ENCODE results near the gene PHACTR1. TPM values are rescaled to one million over a fixed set of nuclear protein-coding genes. Genes with fewer than 3 reads are reported as not detected.

PHACTR1 gene
- total RNA-seq, 2 donors from 2014 or later, result 0.05 to 0.29 TPM

DNA sequence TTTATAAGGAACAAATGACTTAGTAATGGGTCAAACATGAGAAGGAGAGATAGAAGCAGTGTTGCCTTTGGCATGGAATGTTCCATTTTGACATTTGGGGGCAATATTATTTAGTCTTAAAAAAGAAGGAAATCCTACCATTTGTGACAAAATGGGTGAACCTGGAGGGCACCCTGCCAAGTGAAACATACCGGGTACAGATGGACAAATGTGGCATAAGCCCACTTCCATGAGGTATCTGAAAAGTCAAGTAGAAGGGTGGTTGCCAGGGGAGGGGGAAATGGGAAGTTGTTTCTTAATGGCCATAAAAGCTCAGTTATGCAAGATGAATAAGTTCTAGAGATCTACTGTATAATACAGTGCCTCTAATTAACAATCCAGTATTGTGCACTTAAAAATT lies 342.5 kb downstream of the PHACTR1 start:
- Mint-ChIP-seq H3K36me3 (no peaks in the 10 kb centered on the region), H3K9me3 (no peaks in the 10 kb centered on the region)
- ATAC-seq, result no peak

DNA sequence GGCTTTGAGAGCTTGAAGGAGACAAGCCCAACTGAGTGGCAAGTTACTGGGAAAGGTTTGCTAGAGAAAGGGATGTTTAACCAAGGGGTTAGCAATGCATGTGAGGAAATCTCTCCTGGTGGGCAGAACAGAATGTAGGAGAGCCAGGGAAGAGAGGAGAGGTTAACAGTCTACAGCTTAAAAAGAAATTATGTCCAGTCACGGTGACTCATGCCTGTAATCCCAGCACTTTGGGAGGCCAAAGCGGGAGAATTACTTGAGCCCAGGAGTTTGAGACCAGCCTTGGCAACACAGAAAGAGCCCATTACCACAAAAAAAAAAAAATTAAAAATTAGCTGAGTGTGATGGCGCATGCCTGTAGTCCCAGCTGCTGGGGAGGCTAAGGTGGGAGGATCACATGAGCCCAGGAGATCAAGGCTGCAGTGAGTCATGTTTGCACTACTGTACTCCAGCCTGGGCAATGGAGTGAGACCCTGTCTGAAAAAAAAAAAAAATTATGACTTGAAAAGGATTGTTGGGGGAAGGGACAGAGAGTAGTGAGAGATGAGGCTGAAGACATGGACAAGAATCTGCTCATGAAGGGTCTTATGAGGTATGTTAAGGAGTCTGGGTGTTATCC lies 346.8 kb downstream of the PHACTR1 start:
- DNase-seq (ENCODE audit: low spot score in 2 of 2) (no peak), ATAC-seq (no peak)
- H3K36me3 Mint-ChIP-seq, result no peaks in the 10 kb centered on the region
- H3K27ac Mint-ChIP-seq, result no peak overlapping the region
- no peaks in the 10 kb centered on the region for H3K9me3 Mint-ChIP-seq

More for the DNA sequence above, 342.5 kb downstream of the PHACTR1 start:
- H3K27ac Mint-ChIP-seq, result no peak overlapping the region
- no peak for DNase-seq (ENCODE audit: low spot score in 2 of 2)

DNA sequence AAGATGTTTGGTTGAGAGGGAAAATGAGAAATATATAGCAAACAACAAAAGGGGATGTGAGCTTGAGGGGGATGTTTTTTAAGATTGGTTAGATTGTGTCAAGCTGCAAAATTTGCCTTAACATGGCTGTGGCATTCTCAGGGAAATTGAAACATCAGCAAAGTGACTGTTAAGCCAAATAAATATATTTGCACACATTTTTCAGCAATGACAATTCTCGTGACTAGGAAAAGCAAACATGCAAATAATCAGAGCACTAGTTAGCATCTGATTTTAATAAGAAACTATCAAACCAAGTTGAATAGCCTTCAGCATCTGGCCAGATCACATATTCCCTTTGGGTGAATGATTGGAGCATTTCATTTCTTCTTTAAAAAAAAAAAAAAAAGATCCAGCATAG lies 349.0 kb downstream of the PHACTR1 start:
- H3K9me3 Mint-ChIP-seq, result no peaks in the 10 kb centered on the region
- no peaks in the 10 kb centered on the region for H3K36me3 Mint-ChIP-seq
- DNase-seq (ENCODE audit: low spot score in 2 of 2), result no peak
- H3K27ac Mint-ChIP-seq, result no peak overlapping the region
- ATAC-seq, result no peak

DNA sequence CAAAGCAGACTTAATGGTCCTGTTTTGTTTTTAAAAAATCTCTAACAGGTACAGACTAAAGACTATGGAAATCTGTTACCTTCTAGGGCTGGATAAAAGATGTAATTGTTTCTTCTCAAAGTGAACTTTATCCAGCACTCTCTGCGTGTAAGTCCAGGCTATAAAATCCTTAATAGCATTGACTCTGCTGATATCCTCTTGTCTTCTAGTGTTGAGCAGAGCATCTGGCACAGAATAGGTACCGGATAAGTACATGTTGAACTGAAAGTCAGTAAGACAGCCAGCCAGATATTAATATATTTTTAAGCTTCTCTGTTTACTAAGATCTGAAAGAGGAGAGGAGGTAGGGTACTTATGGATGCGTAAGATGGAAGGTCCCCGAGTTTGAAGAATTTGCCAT lies 349.5 kb downstream of the PHACTR1 start:
- Mint-ChIP-seq H3K36me3 (no peaks in the 10 kb centered on the region), H3K9me3 (no peaks in the 10 kb centered on the region), H3K27ac (no peak overlapping the region)
- DNase-seq (ENCODE audit: low spot score in 2 of 2) (no peak), ATAC-seq (no peak)

DNA sequence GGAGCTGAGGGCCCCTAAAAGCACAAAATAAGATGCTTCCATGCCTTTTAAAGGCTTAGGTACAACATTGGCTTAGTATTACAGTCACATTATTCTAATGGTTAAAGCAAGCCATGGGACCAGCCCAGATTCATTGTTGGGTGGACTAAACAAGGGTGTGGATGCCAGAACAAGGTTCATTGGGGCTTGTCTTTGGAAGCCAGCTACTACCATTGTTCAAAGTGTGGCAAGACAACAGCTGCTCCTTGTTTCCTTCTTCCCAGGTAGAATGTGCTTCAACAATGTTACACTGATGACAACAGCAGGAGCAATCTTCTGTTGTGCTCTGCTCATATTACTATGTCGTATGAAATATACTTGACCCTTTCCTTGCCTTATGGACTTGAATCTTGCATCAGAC lies 350.3 kb downstream of the PHACTR1 start:
- DNase-seq (ENCODE audit: low spot score in 2 of 2) (no peak), ATAC-seq (no peak)
- Mint-ChIP-seq H3K9me3 (no peaks in the 10 kb centered on the region), H3K27ac (no peak overlapping the region), H3K36me3 (no peaks in the 10 kb centered on the region)

DNA sequence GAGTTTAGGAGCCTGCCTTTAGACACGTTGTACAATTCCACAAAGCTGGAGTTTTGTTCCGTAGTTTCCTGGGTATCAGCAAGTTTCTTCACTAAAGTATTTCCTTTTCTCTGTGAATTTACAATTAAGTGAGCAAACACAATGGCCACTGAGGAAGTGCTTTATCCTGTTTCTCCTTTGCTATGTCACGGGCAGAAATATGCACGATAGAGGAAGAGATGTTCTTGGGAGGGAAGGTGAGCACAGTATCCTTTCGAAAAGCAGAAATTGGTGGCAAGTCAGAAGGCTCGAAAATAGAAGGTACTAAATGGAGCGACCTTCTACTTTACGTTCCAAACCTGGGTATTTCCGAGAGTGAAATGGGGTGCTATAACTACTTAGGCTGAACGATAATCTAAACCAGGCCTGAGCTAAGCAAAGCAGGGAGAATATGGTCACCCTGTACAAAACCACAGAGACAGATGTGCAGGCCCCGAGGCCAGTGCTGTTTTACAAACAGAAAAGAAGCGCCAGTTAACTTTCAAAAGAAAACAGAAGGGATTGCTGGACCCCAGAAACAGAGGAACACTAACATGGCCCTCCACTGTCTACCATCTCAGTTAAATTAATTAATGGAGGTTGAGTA lies 352.1 kb downstream of the PHACTR1 start:
- no peaks in the 10 kb centered on the region for H3K36me3 Mint-ChIP-seq
- ATAC-seq (no peak), DNase-seq (ENCODE audit: low spot score in 2 of 2) (no peak)
- no peak overlapping the region for H3K27ac Mint-ChIP-seq
- no peaks in the 10 kb centered on the region for H3K9me3 Mint-ChIP-seq

DNA sequence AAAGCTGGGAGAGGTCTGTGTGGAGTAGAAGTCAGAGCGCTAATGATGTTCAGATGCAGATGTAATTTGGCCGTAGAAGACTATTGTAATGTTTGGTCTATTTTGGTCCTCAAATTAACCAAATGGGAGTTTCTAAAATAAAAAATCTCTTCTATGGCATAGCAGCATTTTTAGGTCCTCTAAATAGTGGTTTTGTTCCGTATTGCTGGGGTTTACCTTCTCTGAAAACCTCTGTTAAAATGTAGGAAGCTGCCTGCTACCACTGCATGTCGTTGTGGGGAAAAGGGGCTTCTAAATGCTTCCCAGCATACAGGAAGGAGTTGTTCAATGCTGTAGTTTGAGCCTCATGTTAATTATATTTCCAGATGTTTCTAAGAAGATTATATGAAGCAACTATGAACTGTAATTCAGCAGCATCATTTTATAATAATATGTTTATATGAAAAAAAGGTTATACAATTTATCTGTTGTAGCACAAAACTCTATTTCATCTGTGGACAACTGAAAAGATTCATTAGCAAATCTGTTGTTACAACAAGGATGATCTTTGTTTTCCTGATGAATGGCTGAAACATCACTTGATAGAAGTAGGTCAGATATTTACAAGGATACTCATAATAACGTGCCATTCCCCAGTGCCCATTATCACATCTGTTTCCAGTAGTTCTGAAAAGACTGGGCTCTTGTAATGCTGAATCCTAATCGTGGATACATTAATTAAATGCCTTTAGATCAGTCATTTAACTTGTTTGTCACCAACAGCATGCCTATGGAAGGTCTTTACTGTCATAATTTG lies 355.2 kb downstream of the PHACTR1 start:
- ATAC-seq (no peak), DNase-seq (ENCODE audit: low spot score in 2 of 2) (no peak)
- H3K9me3 Mint-ChIP-seq, result no peaks in the 10 kb centered on the region
- H3K27ac Mint-ChIP-seq, result no peak overlapping the region
- no peaks in the 10 kb centered on the region for H3K36me3 Mint-ChIP-seq

DNA sequence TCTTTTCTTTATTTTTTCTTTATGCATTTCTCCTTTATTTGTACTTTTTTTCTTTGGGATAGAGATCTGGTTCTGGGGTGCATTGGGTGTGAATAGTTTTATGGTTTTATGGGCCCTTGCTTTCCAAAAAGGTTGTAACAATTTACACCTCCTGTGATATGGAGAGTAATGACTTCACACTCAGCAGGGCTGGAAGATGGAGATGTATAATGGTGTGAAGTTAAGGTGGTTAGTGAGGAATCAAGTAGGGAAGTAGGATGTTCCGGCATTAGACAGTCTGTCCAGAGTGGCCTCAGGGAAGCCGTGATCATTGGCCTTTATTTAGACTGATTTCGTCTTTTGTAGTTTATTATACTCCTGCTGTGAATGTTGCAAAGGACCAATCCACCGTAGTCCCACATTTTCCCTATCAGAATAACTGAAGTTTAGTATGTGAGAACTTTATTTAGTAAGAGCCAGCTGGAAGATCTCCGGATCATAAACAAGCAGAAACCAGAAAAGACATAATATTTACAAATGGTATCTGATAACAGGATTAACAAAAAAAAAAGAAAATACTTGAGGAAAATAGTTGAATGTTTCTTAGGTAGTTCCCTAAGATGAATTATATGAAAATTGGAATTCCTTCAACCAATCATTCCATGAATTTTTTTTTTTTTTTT lies 356.2 kb downstream of the PHACTR1 start:
- DNase-seq (ENCODE audit: low spot score in 2 of 2) (no peak), ATAC-seq (no peak)
- no peaks in the 10 kb centered on the region for H3K36me3 Mint-ChIP-seq
- H3K27ac Mint-ChIP-seq, result no peak overlapping the region
- H3K9me3 Mint-ChIP-seq, result no peaks in the 10 kb centered on the region

DNA sequence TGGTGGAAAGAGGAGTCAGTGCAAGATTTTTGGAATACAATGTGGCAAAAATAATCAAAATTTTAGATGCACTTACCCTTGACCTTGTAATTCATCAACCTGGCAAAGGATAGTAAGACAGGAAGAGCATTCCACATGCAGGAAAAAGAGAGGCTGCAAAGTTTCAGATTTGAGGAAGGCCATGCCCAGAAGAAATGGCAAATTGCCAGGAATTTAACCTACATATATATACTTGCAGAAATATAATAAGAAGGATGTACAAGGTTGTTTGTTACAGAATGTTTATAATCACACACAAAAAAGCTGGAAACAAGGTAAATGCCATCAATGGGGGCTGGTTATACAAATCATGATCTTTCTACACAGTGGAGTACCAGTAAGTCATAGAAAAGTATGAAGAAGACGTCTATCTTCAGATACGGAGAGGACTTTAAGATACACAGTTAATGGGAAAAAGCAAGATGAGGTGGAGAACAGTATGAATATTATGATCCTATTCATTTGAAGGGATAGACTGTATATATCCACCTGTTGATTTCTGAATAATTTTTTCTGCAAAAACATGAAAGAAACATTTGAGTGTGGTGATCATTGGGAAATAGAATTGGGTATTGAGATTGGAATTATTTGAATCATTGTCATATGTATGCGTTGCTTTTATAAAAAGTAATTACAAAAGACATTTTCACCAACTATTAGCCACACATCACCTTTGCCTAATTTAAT lies 358.0 kb downstream of the PHACTR1 start:
- no peak overlapping the region for H3K27ac Mint-ChIP-seq
- H3K9me3 Mint-ChIP-seq, result no peaks in the 10 kb centered on the region
- H3K36me3 Mint-ChIP-seq, result no peaks in the 10 kb centered on the region
- ATAC-seq, result no peak
- DNase-seq (ENCODE audit: low spot score in 2 of 2), result no peak

DNA sequence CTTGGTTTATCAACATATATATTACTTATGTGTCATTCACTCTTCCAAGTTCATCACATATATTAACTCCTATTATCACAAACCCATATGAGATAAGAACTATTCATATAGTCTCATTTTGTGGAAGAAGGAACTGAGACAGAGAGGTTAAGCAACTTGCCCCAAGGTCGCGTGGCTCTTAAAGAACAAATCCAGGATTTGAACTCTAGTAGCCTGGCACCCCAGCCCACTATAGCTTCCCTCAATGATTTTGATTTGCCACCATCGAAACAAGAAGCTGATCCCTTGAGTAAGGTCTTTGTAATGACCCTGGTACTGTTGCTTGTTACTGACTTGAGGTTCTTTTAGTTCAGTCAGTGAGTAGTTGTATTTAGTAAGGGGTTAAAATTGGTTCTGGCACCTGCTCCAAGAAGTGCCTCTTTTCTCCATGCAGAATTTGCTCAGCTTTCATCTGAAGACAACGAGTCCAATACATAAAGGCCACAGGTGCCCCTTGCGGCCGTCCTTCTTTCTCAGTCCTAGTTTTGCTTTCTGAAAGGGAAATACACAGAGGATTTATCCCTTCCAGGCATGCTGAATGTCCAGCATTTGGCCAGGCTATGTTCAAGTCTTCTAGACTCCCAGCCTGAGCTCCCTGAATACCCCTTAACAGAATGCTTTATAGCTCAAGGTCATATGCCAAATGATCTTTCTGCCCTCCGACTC lies 358.7 kb downstream of the PHACTR1 start:
- no peak for DNase-seq (ENCODE audit: low spot score in 2 of 2)
- no peak for ATAC-seq
- Mint-ChIP-seq H3K36me3 (no peaks in the 10 kb centered on the region), H3K27ac (no peak overlapping the region), H3K9me3 (no peaks in the 10 kb centered on the region)

DNA sequence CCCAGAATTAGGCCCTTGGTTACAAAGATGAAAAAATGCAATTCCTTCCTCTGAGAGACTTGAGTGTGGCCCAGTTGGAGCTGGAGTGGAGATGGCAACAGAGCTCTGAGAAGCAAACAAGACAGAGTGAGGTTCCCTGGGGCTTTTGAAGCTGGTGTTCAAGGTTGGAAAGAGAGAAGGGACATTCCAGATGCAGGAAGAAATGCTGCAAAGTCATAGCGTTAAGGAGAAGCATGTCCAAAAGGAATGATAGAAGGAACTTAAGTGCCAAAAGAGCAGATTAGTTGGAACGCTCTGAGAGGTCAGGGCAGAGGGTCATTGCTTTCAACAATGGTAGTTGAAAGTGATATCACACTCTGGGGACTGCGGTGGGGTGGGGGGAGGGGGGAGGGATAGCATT lies 360.0 kb downstream of the PHACTR1 start:
- Mint-ChIP-seq H3K27ac (no peak overlapping the region), H3K9me3 (no peaks in the 10 kb centered on the region), H3K36me3 (no peaks in the 10 kb centered on the region)
- DNase-seq (ENCODE audit: low spot score in 2 of 2) (no peak), ATAC-seq (no peak)

DNA sequence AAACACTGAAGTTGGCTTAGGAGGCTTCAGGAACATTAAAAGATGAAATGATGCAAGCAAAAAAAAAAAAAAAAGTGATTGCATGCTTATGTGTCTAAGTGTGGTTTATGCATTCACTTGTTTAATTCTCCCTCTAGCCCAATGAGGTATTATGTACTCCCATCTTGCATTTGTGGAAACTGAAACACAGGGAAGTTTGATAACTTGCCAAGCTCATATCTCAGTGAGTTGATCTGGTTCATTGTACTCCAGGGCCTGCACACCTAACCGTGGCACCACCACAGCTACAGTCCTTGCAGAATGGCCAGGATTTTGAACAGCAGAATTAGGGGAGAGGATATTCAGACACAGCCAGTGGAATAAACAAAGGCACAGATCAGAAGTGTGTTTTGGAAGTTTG lies 360.6 kb downstream of the PHACTR1 start:
- no peaks in the 10 kb centered on the region for H3K36me3 Mint-ChIP-seq
- H3K27ac Mint-ChIP-seq, result no peak overlapping the region
- DNase-seq (ENCODE audit: low spot score in 2 of 2) (no peak), ATAC-seq (no peak)
- no peaks in the 10 kb centered on the region for H3K9me3 Mint-ChIP-seq

DNA sequence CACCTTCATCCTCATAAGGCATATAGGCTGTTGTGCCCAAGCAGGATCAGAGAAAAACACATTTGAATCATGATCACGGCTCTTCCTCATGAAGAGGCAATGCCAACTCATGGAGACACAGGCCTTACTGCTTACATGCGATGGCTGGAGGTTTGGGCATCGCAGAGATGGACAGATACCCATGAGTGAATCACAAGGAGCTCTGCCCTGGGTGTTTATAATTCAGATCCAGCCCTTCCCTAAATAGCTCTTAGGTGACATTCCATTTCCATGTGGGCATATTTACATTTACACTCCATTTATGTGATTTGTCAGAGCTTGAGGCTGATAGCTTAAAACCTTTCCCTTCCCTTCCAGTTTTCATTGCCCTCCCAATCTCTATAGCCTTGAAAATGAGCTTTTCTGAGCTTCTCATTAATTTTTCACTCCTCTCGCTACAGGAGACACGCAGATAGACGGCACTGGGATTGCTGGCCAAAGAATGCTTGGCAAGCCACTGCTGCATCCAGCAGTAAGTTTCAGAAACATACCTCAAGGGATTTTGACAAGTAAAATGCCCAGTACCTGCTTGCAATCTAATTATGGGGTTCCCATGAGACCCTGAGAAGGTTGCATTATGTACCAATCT lies 362.6 kb downstream of the PHACTR1 start:
- H3K9me3 Mint-ChIP-seq, result peaks cover 0 to 4% of the 10 kb centered on the region in 2 donors
- H3K36me3 Mint-ChIP-seq, result no peaks in the 10 kb centered on the region
- ATAC-seq (no peak), DNase-seq (ENCODE audit: low spot score in 2 of 2) (no peak)
- no peak overlapping the region for H3K27ac Mint-ChIP-seq

DNA sequence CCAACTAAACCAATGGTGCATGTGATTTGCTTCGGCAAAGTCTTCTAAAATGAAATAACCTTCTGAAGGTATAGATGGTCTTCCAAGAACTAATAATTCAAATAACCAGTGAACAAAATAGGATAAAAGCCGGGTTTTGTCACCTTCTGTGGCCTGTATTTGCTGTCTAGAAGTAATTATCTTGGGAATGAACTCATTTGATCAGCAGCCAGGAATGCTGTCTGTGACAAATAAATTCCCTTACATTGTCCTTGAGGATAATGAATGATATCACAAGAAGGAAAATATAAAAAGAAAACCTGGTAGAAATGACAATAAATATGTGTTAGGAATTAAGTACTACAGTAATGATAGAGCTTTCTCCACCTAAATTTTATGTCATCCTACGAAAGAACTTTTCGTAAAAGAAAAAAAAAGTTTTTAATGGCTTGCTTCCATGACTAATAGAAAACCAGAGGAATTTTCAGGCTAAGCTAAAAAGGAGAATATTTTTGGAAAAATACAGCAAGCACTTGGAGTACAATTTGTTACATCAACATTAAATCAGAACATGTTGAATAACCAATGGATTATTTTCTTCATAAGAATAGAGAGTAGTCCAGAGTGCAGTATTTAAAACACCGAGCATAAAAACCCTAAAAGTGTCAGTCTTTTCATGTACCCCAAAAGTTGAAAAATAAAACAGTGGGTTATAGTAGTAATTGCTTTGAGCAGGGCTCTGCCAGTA lies 364.1 kb downstream of the PHACTR1 start:
- Mint-ChIP-seq H3K36me3 (no peaks in the 10 kb centered on the region), H3K27ac (no peak overlapping the region), H3K9me3 (peaks cover 0 to 4% of the 10 kb centered on the region in 2 donors)
- ATAC-seq, result no peak
- no peak for DNase-seq (ENCODE audit: low spot score in 2 of 2)

DNA sequence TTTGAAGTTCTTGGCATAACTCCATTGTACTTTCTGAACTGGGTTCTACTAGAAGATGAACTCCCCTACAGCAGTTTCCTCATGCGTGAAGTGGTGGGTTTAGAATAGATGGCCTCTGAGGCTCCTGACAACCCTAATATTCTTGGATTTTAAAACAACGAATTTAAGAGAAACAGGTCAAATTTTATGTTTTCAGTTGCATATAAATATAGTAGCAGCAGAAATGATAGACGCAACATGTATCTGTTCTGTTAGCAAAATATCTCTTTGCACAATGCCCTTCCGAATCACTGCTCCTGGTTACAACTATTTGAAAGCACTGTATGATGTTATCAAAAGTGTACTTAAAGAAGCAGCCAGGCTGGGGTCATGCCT lies 364.6 kb downstream of the PHACTR1 start:
- H3K9me3 Mint-ChIP-seq, result peaks cover 0 to 4% of the 10 kb centered on the region in 2 donors
- ATAC-seq, result no peak
- H3K36me3 Mint-ChIP-seq, result no peaks in the 10 kb centered on the region
- no peak for DNase-seq (ENCODE audit: low spot score in 2 of 2)
- H3K27ac Mint-ChIP-seq, result no peak overlapping the region

Data from activated naive CD4-positive, alpha-beta T cell treated with anti-CD3 and anti-CD28 coated beads, Interleukin-2, amount 50 U/mL, for 72 hours (primary cell).